HCT116 (cell line): Measurements from ENCODE around the gene ACYP2. TPM values are rescaled to one million over a fixed set of nuclear protein-coding genes. Genes with fewer than 3 reads are reported as not detected.

Source experiments
- ATAC-seq: fragments of 200-7000 bp; cut with Tn5 transposase; 2 replicates; pipeline ENCODE4 v1.9.1; 2020; ENCODE audit warnings: mild to moderate bottlenecking, moderate library complexity
- BruUV-seq: library from RNA; stranded (reverse); fragments of 400-500 nt; replicated peaks from 2 replicates; lab custom pipeline; 2021; lab: Mats Ljungman, UMichigan
- CTCF ChIA-PET: fragments of 300-600 bp; sonication (Branson Sonifier 250); formaldehyde crosslinking; loops from one replicate; lab custom pipeline; 2021; ENCODE audit warnings: antibody characterized with exemption; lab: Charles Lee
- POLR2A ChIA-PET: fragments of 300-600, 350-600 bp; sonication (Branson Sonifier 250); formaldehyde crosslinking; loops from one replicate; lab custom pipeline; 2021; ENCODE audit warnings: antibody characterized with exemption; lab: Charles Lee
- RAD21 ChIA-PET, 2 experiments: fragments of 300-600 bp; sonication (Branson Sonifier 250); formaldehyde crosslinking; loops; one replicate each; lab custom pipeline; 2023; ENCODE audit warnings: low total read pairs in 2 of 2; ENCODE audit not compliant: uncharacterized antibody in 2 of 2, unreplicated experiment in 2 of 2, low non-redundant PET in 1 of 2; lab: Charles Lee
- DNase-seq: peaks from one replicate; pipeline ENCODE4 v3.0.0-alpha.2; 2010; ENCODE audit warnings: low read depth, low spot score
- H2AFZ ChIP-seq: fragments of 200-600 bp; shearing (Covaris generic), sonication (generic); 2 replicates; pipeline ENCODE4 v1.6.1; 2017; ENCODE audit warnings: low read depth, mixed run types, mixed read lengths, antibody characterized with exemption, low read length; ENCODE audit not compliant: poor library complexity, severe bottlenecking
- H3K27ac ChIP-seq: 2 replicates; pipeline ENCODE4 v1.5.1; 2012; ENCODE audit warnings: low read depth, low read length
- H3K27me3 ChIP-seq: fragments of 200-600 bp; sonication (generic); 2 replicates; pipeline ENCODE4 v1.6.1; 2016; ENCODE audit warnings: mixed run types, low read length, mixed read lengths; ENCODE audit not compliant: insufficient read depth
- H3K36me3 ChIP-seq, 2 experiments: fragments of 200-500 bp in 1 of 2; fragments of 200-600 bp in 1 of 2; sonication (Bioruptor generic) in 1 of 2; sonication (generic) in 1 of 2; 2 replicates each; pipeline versions ENCODE4 v1.5.1 to v1.6.1; 2014 to 2016; ENCODE audit warnings: low read length in 2 of 2, inconsistent platforms in 1 of 2, mixed read lengths in 1 of 2, mixed run types in 1 of 2; ENCODE audit not compliant: insufficient read depth in 2 of 2, control insufficient read depth in 1 of 2
- H3K4me1 ChIP-seq, 2 experiments: fragments of 200-600 bp in 1 of 2; sonication (generic) in 1 of 2; 2 replicates each; pipeline versions ENCODE4 v1.5.1 to v1.6.1; 2012 to 2017; ENCODE audit warnings: low read length in 2 of 2, inconsistent platforms in 1 of 2, mild to moderate bottlenecking in 1 of 2, mixed read lengths in 1 of 2, mixed run types in 1 of 2, moderate library complexity in 1 of 2; ENCODE audit not compliant: insufficient read depth in 2 of 2, control insufficient read depth in 1 of 2
- H3K4me2 ChIP-seq: fragments of 200-600 bp; sonication (generic); 2 replicates; pipeline ENCODE4 v1.6.1; 2017; ENCODE audit warnings: mixed run types, low read length, mixed read lengths
- H3K4me3 ChIP-seq, 2 experiments: fragments of 200-600 bp in 1 of 2; sonication (generic) in 1 of 2; replicated peaks in 1 of 2; 2 replicates each; pipeline ENCODE4 v1.5.1; 2011 to 2016; ENCODE audit warnings: low read length in 2 of 2, control low read depth in 1 of 2, low read depth in 1 of 2, mild to moderate bottlenecking in 1 of 2, mixed read lengths in 1 of 2, mixed run types in 1 of 2
- H3K79me2 ChIP-seq: fragments of 200-600 bp; sonication (generic); 2 replicates; pipeline ENCODE4 v1.6.1; 2017; ENCODE audit warnings: mild to moderate bottlenecking, mixed run types, low read length, moderate library complexity, mixed read lengths; ENCODE audit not compliant: insufficient read depth
- H3K9ac ChIP-seq: fragments of 200-600 bp; sonication (generic); 2 replicates; pipeline ENCODE4 v1.6.1; 2016; ENCODE audit warnings: low read length, mixed read lengths
- H3K9me2 ChIP-seq: fragments of 200-600 bp; sonication (generic), shearing (Covaris generic); 2 replicates; pipeline ENCODE4 v1.6.1; 2017; ENCODE audit warnings: mixed run types, mild to moderate bottlenecking, moderate library complexity; ENCODE audit not compliant: insufficient read depth
- H3K9me3 ChIP-seq, 2 experiments: fragments of 200-500 bp in 1 of 2; fragments of 200-600 bp in 1 of 2; sonication (Bioruptor generic) in 1 of 2; sonication (generic) in 1 of 2; 2 replicates each; pipeline ENCODE4 v1.6.1; 2014 to 2017; ENCODE audit warnings: low read length in 2 of 2, mixed read lengths in 2 of 2, inconsistent platforms in 1 of 2, low read depth in 1 of 2, mild to moderate bottlenecking in 1 of 2, mixed run types in 1 of 2, moderate library complexity in 1 of 2; ENCODE audit not compliant: control insufficient read depth in 1 of 2, insufficient read depth in 1 of 2
- H4K20me1 ChIP-seq: fragments of 200-600 bp; sonication (generic), shearing (Covaris generic); 2 replicates; pipeline ENCODE4 v1.6.1; 2017; ENCODE audit warnings: mixed run types, mild to moderate bottlenecking, moderate library complexity; ENCODE audit not compliant: insufficient read depth
- CBX3 ChIP-seq: IDR thresholded peaks from 2 replicates; pipeline ENCODE4 v1.6.1; 2012; ENCODE audit warnings: low read depth
- CEBPB ChIP-seq: IDR thresholded peaks from 2 replicates; pipeline ENCODE4 v1.6.1; 2012; ENCODE audit warnings: low read depth
- EZH2 ChIP-seq: fragments of 200-600 bp; sonication (generic); IDR thresholded peaks from 2 replicates; pipeline ENCODE4 v1.6.1; 2017; ENCODE audit warnings: antibody characterized with exemption, mixed run types
- EZH2phosphoT487 ChIP-seq: fragments of 200-600 bp; IDR thresholded peaks from 2 replicates; pipeline ENCODE4 v1.6.1; 2018; ENCODE audit warnings: antibody characterized with exemption, borderline replicate concordance
- JUND ChIP-seq: IDR thresholded peaks from 2 replicates; pipeline ENCODE4 v1.6.1; 2012
- MAX ChIP-seq: IDR thresholded peaks from 2 replicates; pipeline ENCODE4 v1.6.1; 2012
- RAD21 ChIP-seq: IDR thresholded peaks from 2 replicates; pipeline ENCODE4 v1.6.1; 2012; ENCODE audit warnings: low read depth, mild to moderate bottlenecking
- REST ChIP-seq: IDR thresholded peaks from 2 replicates; pipeline ENCODE4 v1.6.1; 2012; ENCODE audit warnings: low read depth
- SIN3A ChIP-seq: IDR thresholded peaks from 2 replicates; pipeline ENCODE4 v1.6.1; 2012; ENCODE audit warnings: low read depth
- TCF7L2 ChIP-seq: IDR thresholded peaks from 2 replicates; pipeline ENCODE4 v1.7.0; 2011; ENCODE audit warnings: borderline replicate concordance, inconsistent platforms; ENCODE audit not compliant: insufficient read depth, insufficient read length; ENCODE audit errors: extremely low read depth
- YY1 ChIP-seq: IDR thresholded peaks from 2 replicates; pipeline ENCODE4 v1.6.1; 2011; ENCODE audit warnings: low read length, low read depth, moderate library complexity, mild to moderate bottlenecking; ENCODE audit not compliant: insufficient replicate concordance; ENCODE audit errors: extremely low read depth
- ZBTB33 ChIP-seq: IDR thresholded peaks from 2 replicates; pipeline ENCODE4 v1.6.1; 2011; ENCODE audit warnings: mild to moderate bottlenecking, low read length, moderate library complexity; ENCODE audit not compliant: insufficient replicate concordance; ENCODE audit errors: extremely low read depth
- ZFX ChIP-seq: fragments of 450-650 bp; IDR thresholded peaks from 2 replicates; pipeline ENCODE4 v1.6.1; 2017
- ZNF274 ChIP-seq: fragments of 200-500 bp; sonication (Bioruptor generic); IDR thresholded peaks from 2 replicates; pipeline ENCODE4 v1.6.1; 2014; ENCODE audit warnings: mild to moderate bottlenecking, low read depth, low read length, inconsistent platforms
- intact Hi-C: fragments of 100-400 bp; cut with micrococcal nuclease; formaldehyde crosslinking; loops from 2 replicates; pipeline ENCODE4 v1.10.0; 2022
- total RNA-seq: library from RNA; stranded (reverse); gene quantifications from one replicate; pipeline ENCODE4 v1.2.1, GENCODE V29; 2021; ENCODE audit not compliant: unreplicated experiment

Gene ACYP2
- total RNA-seq, 1 experiment from 2014 or later = 9.4 TPM

- no peak for TF ChIP-seq YY1
- no peak for TF ChIP-seq JUND
- TF ChIP-seq CBX3 = no peak
- TF ChIP-seq CEBPB = no peak
- no peak for TF ChIP-seq ZBTB33
- no peak for TF ChIP-seq ZFX
- TF ChIP-seq, all 23 proteins: peak for 0
These were observed 40.6 kb upstream of the ACYP2 start (continued) for GRCh38 chr2:54074606-54075341.

- Histone ChIP-seq H3K4me3 (no peak overlapping the region), H3K79me2 (no peaks in the 10 kb centered on the region), H3K9ac (no peak overlapping the region)
- CTCF ChIA-PET = no interaction called here
- BruUV-seq = no TSS peak
- TF ChIP-seq RAD21 (no peak), EZH2phosphoT487 (no peak), SIN3A (no peak), ZNF274 (no peak), EZH2 (no peak), YY1 (no peak), ZBTB33 (no peak), REST (no peak), TCF7L2 (no peak), CBX3 (no peak), CEBPB (no peak), MAX (no peak)
- TF ChIP-seq, all 23 proteins: peak for 0
- no peak overlapping the region for H3K4me2 ChIP-seq
- H3K27me3 ChIP-seq = no peaks in the 10 kb centered on the region
- H4K20me1 ChIP-seq = no peaks in the 10 kb centered on the region
- H3K9me2 ChIP-seq = no peaks in the 10 kb centered on the region; the same call in 1 of the 2 replicates
- RAD21 ChIA-PET = no interaction called here
- H2AFZ ChIP-seq = no peak overlapping the region
- peaks cover 12 to 29% of the 10 kb centered on the region in 2 experiments for H3K4me1 ChIP-seq
- intact Hi-C loops = no loop called here
- ATAC-seq (no peak), DNase-seq (no peak)
- no peaks in the 10 kb centered on the region for H3K36me3 ChIP-seq
- no peak overlapping the region for H3K27ac ChIP-seq
- H3K9me3 ChIP-seq = no peaks in the 10 kb centered on the region
- POLR2A ChIA-PET = no interaction called here
These were observed 38.8 kb upstream of the ACYP2 start for GRCh38 chr2:54076586-54076985.
